GM15510 (cell line): ENCODE measurements around the gene S100A5.

Source experiments
- POLR2A ChIP-seq: IDR thresholded peaks from 3 replicates; pipeline ENCODE4 v1.6.1; 2011; ENCODE audit warnings: borderline replicate concordance; ENCODE audit not compliant: insufficient read length; ENCODE audit errors: extremely low read depth

S100A5 gene

GRCh38 chr1:153550398-153550758, 9.6 kb upstream of the S100A5 start:
- no peak for TF ChIP-seq POLR2A

DNA sequence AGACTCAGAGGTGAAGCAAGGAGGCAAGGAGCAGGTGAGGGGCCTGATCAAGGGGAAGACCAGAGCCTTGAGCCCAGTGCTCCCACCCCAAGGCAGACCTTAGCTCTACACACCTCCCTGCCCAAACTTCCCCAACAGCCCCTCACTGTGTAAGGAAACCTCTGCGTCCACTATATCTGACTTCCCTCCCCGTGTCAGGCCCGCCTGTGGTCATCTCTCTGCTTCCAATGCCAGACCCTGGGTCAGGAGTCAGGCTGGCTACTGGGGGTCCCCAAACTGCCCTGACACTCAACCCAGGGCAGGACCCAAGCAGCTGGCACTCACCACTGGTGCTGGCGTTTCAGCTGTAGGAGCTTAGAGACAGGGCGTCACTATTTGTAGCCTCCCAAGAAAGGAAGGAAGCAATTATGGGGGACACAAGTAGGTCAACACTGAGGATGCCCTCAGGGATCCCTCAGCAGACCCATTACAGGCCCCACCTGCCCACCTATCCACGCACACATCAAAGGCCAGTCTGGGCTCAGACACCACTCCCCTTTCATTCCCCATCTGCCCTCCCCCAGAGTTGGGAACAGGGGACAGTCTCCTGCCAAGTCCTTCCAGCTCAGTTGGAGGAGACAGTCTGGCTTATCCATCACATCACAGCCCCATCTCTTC, 9.1 kb upstream of the S100A5 start:
- no peak for TF ChIP-seq POLR2A

DNA sequence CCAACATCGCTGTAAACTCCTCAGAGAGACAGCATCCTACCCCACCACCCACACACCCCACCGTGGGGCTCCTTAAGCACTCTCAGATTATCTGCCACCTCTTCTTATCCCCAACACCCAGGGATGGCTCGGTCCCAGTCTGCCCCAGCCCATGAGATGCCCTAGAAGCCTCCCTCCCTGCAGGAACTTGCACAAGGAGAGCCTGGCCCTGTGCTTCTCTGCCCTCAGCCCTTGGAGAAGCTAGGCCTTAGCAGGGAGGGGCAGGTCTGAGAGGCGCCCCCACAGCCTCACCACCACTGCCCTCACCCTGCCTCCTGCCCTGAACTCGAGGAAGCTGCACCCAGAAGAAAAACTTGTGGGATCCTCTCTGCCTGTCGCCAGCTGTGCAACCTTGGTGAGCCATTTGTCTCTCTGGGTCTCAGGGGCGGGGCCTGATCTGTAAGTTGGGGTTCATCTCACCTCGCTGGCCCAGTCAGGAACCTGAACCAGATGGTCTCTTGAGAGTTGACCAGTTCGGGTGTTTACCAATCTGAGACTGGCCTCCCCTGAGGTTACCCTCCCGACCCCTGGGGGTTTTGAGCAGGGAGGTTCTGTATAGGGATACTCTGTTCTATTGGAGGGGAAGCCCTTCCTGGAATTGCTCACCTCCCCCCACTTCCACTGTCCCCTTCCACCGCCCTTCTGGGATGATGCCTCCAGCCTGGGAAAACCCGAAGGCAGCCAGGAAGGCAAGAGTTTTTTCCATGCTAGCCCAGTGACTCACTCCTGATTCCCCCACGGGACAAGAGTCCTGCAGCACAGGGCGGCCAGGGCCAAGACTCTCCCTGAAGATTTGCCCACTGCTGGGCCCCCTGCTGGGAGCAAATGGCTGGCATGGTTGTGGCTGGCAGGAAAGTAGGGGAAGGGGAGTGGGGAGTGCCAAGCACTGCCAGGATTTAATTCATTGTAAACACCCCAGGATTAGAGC, 8.3 kb upstream of the S100A5 start, which contains the start of gene S100A3:
Gene S100A3 (minus strand): TSS at position 537 of the 967 bp plus-strand sequence. CDS start 773 bp downstream, outside the sequence.
- no peak for TF ChIP-seq POLR2A

DNA sequence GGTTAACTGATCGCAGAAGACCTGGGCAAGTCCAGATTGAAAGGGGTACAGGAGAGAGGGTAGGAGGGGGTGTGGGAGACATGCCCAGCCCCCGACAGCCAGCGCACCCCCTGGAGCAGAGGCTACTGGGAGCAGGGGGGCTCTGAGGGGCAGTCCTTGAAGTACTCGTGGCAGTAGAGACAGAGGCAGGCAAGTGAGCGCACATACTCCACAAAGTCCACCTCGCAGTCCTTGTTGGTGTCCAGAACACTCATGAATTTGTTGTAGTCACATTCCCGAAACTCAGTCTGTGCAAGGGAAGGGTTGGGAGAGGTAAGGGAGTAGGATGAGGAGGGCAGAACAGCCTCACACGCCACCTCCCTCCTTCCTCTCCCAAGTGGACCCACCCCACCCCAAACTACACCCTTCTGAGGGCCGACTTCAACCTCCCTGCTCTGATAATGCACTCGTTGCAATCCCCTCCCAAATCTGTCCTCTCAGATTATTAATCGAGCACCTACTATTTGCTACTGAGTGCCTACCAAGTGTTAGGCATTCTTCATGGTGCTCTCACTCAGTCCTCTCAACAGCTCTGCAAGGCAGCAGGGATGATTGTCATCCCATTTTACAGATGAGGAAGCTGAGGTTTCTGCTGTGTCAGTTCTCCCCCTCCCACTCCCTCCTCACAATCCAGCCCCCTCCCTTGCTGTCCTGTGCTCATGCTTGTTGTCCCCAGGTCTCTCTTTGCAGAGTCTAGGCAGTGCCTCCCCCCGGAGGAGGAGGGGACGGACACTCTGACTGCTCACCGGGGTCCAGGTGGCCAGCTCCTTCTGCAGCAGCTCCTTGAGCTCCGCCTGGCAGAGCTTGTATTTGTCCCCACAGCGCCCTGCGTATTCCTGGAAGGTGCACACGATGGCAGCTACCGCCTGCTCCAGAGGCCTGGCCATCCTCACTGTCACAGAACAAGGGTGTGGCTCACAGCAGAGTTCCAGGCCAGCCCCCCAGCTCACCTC, 7.1 kb upstream of the S100A5 start:
- no peak for TF ChIP-seq POLR2A

- no peak for TF ChIP-seq POLR2A
Measured at GRCh38 chr1:153546796-153547559, 6.2 kb upstream of the S100A5 start.

GRCh38 chr1:153546371-153546770, 5.6 kb upstream of the S100A5 start:
- no peak for TF ChIP-seq POLR2A

- TF ChIP-seq POLR2A = peak; percentile 34
Measured at GRCh38 chr1:153545067-153546055, 4.6 kb upstream of the S100A5 start, which contains the start of gene S100A4. Gene S100A4, minus strand, starts transcription at chr1:153545806. Its CDS starts 1,012 bp downstream, at chr1:153544794.

DNA sequence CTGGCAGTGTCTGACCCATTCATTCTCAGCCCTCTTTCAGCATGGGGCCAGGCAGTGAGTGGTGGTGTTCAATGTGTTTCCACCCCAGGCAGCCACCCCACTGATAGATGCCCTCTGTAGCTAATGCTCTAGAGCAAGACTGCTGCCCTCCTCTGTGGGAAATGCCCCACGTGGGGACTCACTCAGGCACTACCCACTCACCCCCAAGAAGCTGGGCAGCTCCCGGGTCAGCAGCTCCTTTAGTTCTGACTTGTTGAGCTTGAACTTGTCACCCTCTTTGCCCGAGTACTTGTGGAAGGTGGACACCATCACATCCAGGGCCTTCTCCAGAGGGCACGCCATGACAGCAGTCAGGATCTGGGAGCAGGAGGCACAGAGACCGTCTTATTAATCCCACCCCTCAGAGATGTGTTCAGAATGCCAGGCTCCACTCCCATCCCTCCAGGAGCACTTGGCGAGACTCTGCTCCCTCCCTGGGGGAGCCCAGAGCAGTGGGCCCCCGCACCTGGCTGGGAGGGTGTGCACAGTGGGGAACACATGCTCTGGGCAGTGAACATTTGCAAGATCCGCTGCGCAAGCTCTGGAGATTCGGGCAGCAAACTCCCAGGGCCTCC, 3.8 kb upstream of the S100A5 start:
- TF ChIP-seq POLR2A = no peak

DNA sequence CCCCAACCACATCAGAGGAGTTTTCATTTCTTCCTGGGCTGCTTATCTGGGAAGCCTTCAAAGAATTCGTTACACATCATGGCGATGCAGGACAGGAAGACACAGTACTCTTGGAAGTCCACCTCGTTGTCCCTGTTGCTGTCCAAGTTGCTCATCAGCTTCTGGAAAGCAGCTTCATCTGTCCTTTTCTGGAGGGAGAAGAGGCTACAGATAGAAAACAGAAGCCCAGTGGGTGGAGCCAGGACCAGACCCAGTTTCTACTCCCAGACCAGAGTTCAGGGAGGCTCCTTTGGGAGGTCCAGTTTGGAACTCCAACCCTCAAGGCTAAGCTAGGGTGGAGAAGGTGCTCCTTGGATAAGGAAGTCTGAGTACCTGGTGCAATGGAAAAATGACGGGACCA, 3.0 kb upstream of the S100A5 start:
- TF ChIP-seq POLR2A = no peak

GRCh38 chr1:153542956-153543711, 2.4 kb upstream of the S100A5 start:
- no peak for TF ChIP-seq POLR2A

- TF ChIP-seq POLR2A = no peak
Measured at GRCh38 chr1:153541641-153542590, 1.2 kb upstream of the S100A5 start.
